D721Med (cell line): ENCODE data around the gene DNMT3A.
A peak's percentile ranks its signal among the peaks of the same experiment; 100 is the strongest.

Experiments used
- DNase-seq: peaks from one replicate; pipeline ENCODE4 v3.0.0; 2011; ENCODE audit warnings: low spot score; ENCODE audit not compliant: insufficient read length
- FAIRE-seq: peaks from 2 replicates; lab custom pipeline; 2011; peaks lifted over from hg19 to GRCh38; lab: Jason Lieb, UNC
- TF ChIP-seq, protein P1 (sequence below): IDR thresholded peaks from 2 replicates; pipeline ENCODE4 v1.5.1; 2012; ENCODE audit warnings: mild to moderate bottlenecking, control low read depth; ENCODE audit not compliant: insufficient read depth; ENCODE audit errors: missing control alignments

The DNMT3A gene

DNA sequence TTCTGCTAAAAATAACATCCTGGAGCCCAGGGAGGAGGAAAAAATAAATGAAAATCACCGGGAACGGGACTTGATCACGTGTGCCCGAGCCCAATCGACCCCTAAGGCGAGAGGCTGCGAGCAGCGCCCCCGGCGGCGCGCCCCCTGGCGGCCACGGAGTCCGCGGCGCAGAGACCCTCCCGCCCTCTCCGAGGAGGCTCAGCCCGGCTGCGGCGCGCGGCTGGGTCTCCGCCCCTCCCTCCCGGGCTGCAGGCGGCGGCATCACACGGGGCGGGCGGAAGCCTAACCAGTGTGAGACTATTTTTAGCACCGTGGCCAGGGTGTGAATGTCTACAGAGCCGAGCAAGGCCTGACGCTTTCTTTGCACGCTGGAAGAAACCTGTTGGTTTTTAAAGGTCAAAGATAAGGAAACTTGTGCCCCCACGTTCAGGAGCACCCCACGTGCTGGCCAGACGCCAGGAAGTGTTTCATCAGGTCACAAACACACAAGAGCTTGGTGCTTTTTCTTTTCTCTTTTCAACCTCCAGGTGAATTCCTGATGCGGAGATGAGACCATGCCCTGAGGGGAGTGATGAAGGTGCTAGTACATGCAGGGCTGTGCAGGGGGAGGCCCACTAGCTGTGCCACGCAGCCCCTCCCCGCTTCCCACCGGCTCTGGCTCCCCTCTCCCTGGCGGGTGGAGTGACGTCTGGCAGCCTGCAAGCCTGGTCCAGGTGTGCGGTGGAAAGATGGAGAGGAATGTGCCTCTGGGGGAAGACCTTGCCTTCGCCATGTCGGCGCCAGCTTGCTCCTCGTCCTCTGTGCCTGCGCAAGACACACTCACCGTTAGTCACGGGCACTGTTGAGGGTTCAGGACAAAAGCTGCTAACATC, 35.3 kb upstream of the DNMT3A start:
- FAIRE-seq (no peak), DNase-seq (peak; percentile 60)
- TF ChIP-seq, protein P1, sequence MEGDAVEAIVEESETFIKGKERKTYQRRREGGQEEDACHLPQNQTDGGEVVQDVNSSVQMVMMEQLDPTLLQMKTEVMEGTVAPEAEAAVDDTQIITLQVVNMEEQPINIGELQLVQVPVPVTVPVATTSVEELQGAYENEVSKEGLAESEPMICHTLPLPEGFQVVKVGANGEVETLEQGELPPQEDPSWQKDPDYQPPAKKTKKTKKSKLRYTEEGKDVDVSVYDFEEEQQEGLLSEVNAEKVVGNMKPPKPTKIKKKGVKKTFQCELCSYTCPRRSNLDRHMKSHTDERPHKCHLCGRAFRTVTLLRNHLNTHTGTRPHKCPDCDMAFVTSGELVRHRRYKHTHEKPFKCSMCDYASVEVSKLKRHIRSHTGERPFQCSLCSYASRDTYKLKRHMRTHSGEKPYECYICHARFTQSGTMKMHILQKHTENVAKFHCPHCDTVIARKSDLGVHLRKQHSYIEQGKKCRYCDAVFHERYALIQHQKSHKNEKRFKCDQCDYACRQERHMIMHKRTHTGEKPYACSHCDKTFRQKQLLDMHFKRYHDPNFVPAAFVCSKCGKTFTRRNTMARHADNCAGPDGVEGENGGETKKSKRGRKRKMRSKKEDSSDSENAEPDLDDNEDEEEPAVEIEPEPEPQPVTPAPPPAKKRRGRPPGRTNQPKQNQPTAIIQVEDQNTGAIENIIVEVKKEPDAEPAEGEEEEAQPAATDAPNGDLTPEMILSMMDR = peak; percentile 74

DNA sequence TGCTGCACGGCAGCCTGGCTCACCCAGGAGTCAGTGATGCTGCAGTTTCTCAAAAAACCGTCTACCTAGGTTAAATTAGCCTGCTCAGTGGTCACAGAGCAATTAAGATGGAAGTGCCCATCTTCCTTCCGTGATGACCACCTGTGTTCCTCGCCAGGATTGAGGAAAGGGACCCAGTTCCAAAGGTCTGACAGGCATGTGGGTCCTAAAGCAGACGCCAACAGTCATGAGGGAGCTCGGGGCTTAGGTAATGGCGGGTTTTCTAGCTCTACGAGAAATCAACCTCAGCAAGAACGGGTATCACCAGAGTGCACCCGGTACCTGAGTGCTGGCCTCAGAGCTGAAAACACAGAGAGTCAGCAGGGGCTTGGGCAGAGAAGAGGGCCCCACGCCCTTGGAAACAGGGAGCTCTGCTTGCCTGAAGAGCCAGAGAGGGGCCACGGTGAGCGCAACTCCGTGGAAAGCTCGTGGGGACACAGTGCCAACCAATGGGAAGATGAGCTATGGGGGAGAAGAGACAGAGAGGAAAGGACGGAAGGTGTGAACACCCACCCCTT, 34.3 kb upstream of the DNMT3A start:
- TF ChIP-seq, protein P1 = no peak
- no peak for FAIRE-seq
- no peak for DNase-seq

DNA sequence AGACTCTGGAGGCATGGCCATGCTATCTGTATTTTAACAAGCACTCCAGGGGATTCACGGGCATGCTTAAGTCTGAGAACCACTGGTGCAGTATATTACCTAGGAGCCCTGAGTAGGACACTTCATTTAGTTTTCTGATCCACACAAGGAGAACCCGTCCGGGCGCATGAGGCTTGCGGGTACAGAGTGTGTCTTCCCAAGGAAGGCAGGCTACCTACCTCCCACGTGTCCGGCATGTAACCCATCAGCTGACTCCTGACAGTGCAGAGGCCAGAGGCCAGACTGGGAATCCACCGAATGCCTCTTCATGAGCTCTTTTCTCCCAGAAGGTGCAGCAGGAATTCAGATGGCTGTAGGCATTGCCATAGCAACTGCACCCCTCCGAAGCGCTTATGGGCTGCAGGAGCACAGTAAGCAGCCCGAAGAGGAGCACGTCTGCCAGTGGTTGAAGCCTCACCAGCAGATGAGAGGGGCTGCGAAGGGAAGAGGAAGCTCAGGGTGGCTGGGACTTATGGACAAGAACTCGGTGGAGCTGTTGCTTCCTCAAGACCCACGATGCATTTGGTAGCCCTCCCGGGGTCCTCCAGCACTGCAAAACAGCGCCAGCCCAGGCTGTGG, 33.8 kb upstream of the DNMT3A start:
- TF ChIP-seq, protein P1 = no peak
- FAIRE-seq = no peak
- DNase-seq = no peak

DNA sequence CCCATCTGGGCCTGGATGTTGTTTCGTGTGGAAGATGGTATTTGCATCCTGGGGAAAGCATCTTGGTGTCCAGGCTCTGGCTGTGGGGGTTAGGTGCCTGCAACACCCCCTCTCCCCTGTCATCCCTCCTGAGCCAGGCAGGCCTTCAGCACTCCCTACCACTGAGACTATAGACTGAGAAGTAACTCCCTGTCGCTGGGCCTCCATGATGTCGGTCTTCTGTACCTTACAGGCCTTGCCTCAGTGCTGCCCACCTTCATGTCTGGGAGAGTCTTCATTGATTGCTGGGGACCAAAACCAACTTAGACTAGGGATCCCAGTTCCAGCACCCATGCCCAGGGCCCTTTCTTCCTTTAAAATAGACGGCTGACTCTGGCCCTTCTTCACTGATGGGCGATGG, 33.1 kb upstream of the DNMT3A start:
- FAIRE-seq = no peak
- TF ChIP-seq, protein P1 = no peak

DNA sequence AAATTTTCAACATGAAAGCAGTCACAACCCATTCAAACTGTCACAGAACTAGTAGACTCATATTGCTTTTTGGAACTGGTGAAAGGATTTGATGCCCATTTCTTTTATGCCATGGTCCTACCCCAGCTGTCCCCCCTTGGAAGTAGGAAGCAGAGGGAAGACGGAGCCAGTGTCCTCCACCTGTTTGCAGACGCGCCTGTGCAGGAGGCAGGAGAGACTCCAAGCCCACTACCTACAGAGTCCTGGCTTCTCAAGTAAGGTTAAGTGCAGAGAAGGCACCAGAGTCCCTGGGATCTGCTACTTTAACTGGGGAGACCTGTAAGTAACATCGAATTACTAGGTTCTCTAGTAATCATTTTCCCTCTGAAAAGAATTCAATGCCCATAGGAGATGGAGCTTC, 32.7 kb upstream of the DNMT3A start:
- TF ChIP-seq, protein P1 = no peak
- FAIRE-seq (no peak), DNase-seq (no peak)

More for the DNA sequence above, 33.1 kb upstream of the DNMT3A start:
- no peak for DNase-seq

DNA sequence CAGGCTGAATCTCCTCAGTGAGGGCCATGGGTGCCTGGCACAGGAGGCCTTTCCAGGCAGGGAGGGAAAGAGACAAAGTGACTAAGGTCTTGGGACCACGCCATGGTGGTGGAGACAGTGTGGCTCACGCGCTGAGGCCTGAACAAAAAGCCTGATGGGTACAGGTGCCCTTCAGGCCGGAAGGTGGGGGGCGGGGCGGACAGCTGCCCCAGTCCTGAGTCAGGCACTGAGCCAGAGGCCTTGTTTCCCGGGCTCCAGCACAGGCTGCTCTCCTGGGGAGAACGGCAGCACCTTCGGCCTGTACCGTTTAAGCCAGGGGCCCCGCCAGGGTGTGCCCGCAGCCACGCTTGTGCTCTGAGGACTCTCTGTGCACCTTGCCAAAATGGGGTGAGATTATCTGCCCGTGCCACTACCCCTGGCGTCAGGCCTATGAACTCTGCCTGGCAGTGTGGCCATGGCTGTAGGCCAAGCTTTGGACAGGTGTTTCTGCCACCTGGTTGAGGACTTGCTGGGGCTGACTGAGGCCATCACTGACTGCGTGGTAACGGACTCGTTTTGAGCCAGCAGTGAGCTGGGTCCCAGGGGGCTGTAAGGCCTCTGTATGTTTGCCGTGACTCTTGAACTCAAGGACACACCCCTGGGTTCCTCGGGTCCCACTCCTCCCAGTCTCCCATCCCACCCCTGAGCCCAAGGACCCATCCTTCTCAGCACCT, 31.7 kb upstream of the DNMT3A start:
- TF ChIP-seq, protein P1 = no peak
- FAIRE-seq (no peak), DNase-seq (no peak)
